HCT116 (cell line): ENCODE measurements around the gene NFX1.

ENCODE experiments used
- ATF3 ChIP-seq: IDR thresholded peaks from 2 replicates; pipeline ENCODE4 v1.6.1; 2012
- CTCF ChIP-seq, 3 experiments: fragments of 200-600 bp in 1 of 3; sonication (generic) in 1 of 3; IDR thresholded peaks in 2 of 3; conservative IDR thresholded peaks in 1 of 3; 2 replicates each; pipeline ENCODE4 v1.5.1; 2012 to 2017; ENCODE audit warnings: low read depth in 2 of 3, low read length in 2 of 3, antibody characterized with exemption in 1 of 3, borderline replicate concordance in 1 of 3, control low read depth in 1 of 3, mild to moderate bottlenecking in 1 of 3, mixed read lengths in 1 of 3, mixed run types in 1 of 3, moderate library complexity in 1 of 3; ENCODE audit not compliant: insufficient read depth in 1 of 3
- EZH2 ChIP-seq: fragments of 200-600 bp; sonication (generic); IDR thresholded peaks from 2 replicates; pipeline ENCODE4 v1.6.1; 2017; ENCODE audit warnings: antibody characterized with exemption, mixed run types
- MAX ChIP-seq: IDR thresholded peaks from 2 replicates; pipeline ENCODE4 v1.6.1; 2012
- POLR2A ChIP-seq: IDR thresholded peaks from 2 replicates; pipeline ENCODE4 v1.7.0; 2011; ENCODE audit warnings: borderline replicate concordance; ENCODE audit not compliant: insufficient read depth, insufficient read length; ENCODE audit errors: extremely low read depth
- RAD21 ChIP-seq: IDR thresholded peaks from 2 replicates; pipeline ENCODE4 v1.6.1; 2012; ENCODE audit warnings: low read depth, mild to moderate bottlenecking
- SIN3A ChIP-seq: IDR thresholded peaks from 2 replicates; pipeline ENCODE4 v1.6.1; 2012; ENCODE audit warnings: low read depth
- SRF ChIP-seq: IDR thresholded peaks from 2 replicates; pipeline ENCODE4 v1.6.1; 2012; ENCODE audit warnings: low read depth
- YY1 ChIP-seq: IDR thresholded peaks from 2 replicates; pipeline ENCODE4 v1.6.1; 2011; ENCODE audit warnings: low read length, low read depth, moderate library complexity, mild to moderate bottlenecking; ENCODE audit not compliant: insufficient replicate concordance; ENCODE audit errors: extremely low read depth
- ZBTB33 ChIP-seq: IDR thresholded peaks from 2 replicates; pipeline ENCODE4 v1.6.1; 2011; ENCODE audit warnings: mild to moderate bottlenecking, low read length, moderate library complexity; ENCODE audit not compliant: insufficient replicate concordance; ENCODE audit errors: extremely low read depth

- no peak for TF ChIP-seq CTCF (IDR thresholded peaks at IDR 0.05 in 2 of 3, conservative IDR thresholded peaks at IDR 0.05 in 1 of 3; ENCODE audit: borderline replicate concordance in 1 of 3, insufficient read depth in 1 of 3, low read depth in 2 of 3, low read length in 2 of 3)
- no peak for TF ChIP-seq EZH2
- no peak for TF ChIP-seq MAX
- TF ChIP-seq POLR2A = no peak
- no peak for TF ChIP-seq YY1
- no peak for TF ChIP-seq ZBTB33
- TF ChIP-seq SRF = no peak
- TF ChIP-seq ATF3 = no peak
- no peak for TF ChIP-seq RAD21
- no peak for TF ChIP-seq SIN3A
These were observed 4.5 kb downstream of the NFX1 start for GRCh38 chr9:33294670-33295432.
